Endodermal cell (in vitro differentiated cells): ENCODE data around the gene QSOX2. TPM values are rescaled to one million over a fixed set of nuclear protein-coding genes. Genes with fewer than 3 reads are reported as not detected.

Experiments used
- DNase-seq: peaks from one replicate; pipeline ENCODE4 v3.0.0-alpha.2; 2017
- H3K27ac ChIP-seq: 2 replicates; pipeline ENCODE4 v1.5.1; 2013; ENCODE audit warnings: mild to moderate bottlenecking, low read depth, low read length, moderate library complexity
- H3K27me3 ChIP-seq: 2 replicates; pipeline ENCODE4 v1.6.1; 2013; ENCODE audit warnings: mild to moderate bottlenecking, low read length, moderate library complexity; ENCODE audit not compliant: insufficient read depth, control insufficient read depth, poor library complexity, severe bottlenecking
- H3K36me3 ChIP-seq: 2 replicates; pipeline ENCODE4 v1.7.0; 2013; ENCODE audit warnings: mild to moderate bottlenecking, low read length, moderate library complexity; ENCODE audit not compliant: control insufficient read depth, insufficient read depth
- H3K4me1 ChIP-seq: one replicate; pipeline ENCODE4 v1.7.0; 2013; ENCODE audit warnings: low read length; ENCODE audit not compliant: control insufficient read depth, insufficient read depth
- H3K4me3 ChIP-seq: 2 replicates; pipeline ENCODE4 v1.5.1; 2013; ENCODE audit warnings: mild to moderate bottlenecking, low read length, moderate library complexity
- H3K9ac ChIP-seq: 2 replicates; pipeline ENCODE4 v1.6.1; 2013; ENCODE audit warnings: mild to moderate bottlenecking, low read length, moderate library complexity; ENCODE audit not compliant: poor library complexity, severe bottlenecking; ENCODE audit errors: extremely low read depth
- H3K9me3 ChIP-seq: 2 replicates; pipeline ENCODE4 v1.6.1; 2013; ENCODE audit warnings: mild to moderate bottlenecking, low read length, moderate library complexity; ENCODE audit not compliant: control insufficient read depth
- H3K27ac Mint-ChIP-seq: 2 replicates; pipeline ENCODE4 v1.8.0; 2020; ENCODE audit warnings: mixed read lengths
- H3K27me3 Mint-ChIP-seq: 2 replicates; pipeline ENCODE4 v1.8.0; 2021; ENCODE audit warnings: mild to moderate bottlenecking, mixed read lengths; ENCODE audit not compliant: insufficient read depth
- H3K36me3 Mint-ChIP-seq: 2 replicates; pipeline ENCODE4 v1.8.0; 2020; ENCODE audit warnings: low read depth, mixed read lengths
- H3K4me1 Mint-ChIP-seq: 2 replicates; pipeline ENCODE4 v1.8.0; 2020; ENCODE audit warnings: mixed read lengths
- H3K4me3 Mint-ChIP-seq: 2 replicates; pipeline ENCODE4 v1.8.0; 2020; ENCODE audit warnings: mild to moderate bottlenecking, moderate library complexity, mixed read lengths
- H3K9me3 Mint-ChIP-seq: 2 replicates; pipeline ENCODE4 v1.8.0; 2020; ENCODE audit warnings: mild to moderate bottlenecking, mixed read lengths
- CTCF ChIP-seq: fragments of 200-600 bp; sonication (generic); conservative IDR thresholded peaks from 2 replicates; pipeline ENCODE4 v1.5.0; 2021; ENCODE audit warnings: antibody characterized with exemption, mild to moderate bottlenecking
- whole genome bisulfite sequencing, 2 experiments: methylation state at CpG; one replicate each; pipeline versions ENCODE4 v1.1.5 to v1.1.7; 2013; ENCODE audit warnings: missing lambda C conversion rate in 2 of 2, mixed read lengths in 1 of 2; ENCODE audit not compliant: insufficient coverage in 1 of 2, insufficient read length in 1 of 2; 5-methylcytosine and 5-hydroxymethylcytosine counted together
- total RNA-seq, 2 donors: library from RNA; stranded (reverse); fragmentation: NEBNext Ultra II Directional in 1 of 2; extraction: Animal tissue kit (Norgen Biotek cat#: 25700) in 1 of 2; gene quantifications; 2 replicates in 1 of 2; 3 replicates in 1 of 2; pipeline ENCODE4 v1.2.1, GENCODE V29; 2021

QSOX2 gene
- total RNA-seq, 2 donors from 2014 or later: 22.0 to 26.3 TPM

- Histone ChIP-seq H3K9me3 (no peaks in the 10 kb centered on the region), H3K27ac (no peak overlapping the region), H3K36me3 (no peaks in the 10 kb centered on the region), H3K4me3 (no peak overlapping the region), H3K27me3 (no peaks in the 10 kb centered on the region), H3K4me1 (peaks cover 3% of the 10 kb centered on the region), H3K9ac (no peak overlapping the region)
- H3K27ac Mint-ChIP-seq: no peak overlapping the region
- no peak overlapping the region for H3K4me3 Mint-ChIP-seq
- H3K27me3 Mint-ChIP-seq: no peaks in the 10 kb centered on the region
- no peak for DNase-seq
- TF ChIP-seq CTCF: no peak
- WGBS, 2 experiments: 91 to 95% methylated on average over 12 to 22 of the region's 22 CpGs
- no peaks in the 10 kb centered on the region for H3K9me3 Mint-ChIP-seq
- H3K36me3 Mint-ChIP-seq: no peaks in the 10 kb centered on the region
- H3K4me1 Mint-ChIP-seq: no peaks in the 10 kb centered on the region
These were observed 13.3 kb upstream of the QSOX2 start for GRCh38 chr9:136258786-136259516.

- no peak for TF ChIP-seq CTCF
- H3K27me3 Mint-ChIP-seq: no peaks in the 10 kb centered on the region
- Histone ChIP-seq H3K9me3 (no peaks in the 10 kb centered on the region), H3K27ac (no peak overlapping the region), H3K27me3 (no peaks in the 10 kb centered on the region), H3K4me3 (no peak overlapping the region), H3K36me3 (no peaks in the 10 kb centered on the region), H3K4me1 (peaks cover 3% of the 10 kb centered on the region), H3K9ac (no peak overlapping the region)
- no peak overlapping the region for H3K27ac Mint-ChIP-seq
- no peaks in the 10 kb centered on the region for H3K36me3 Mint-ChIP-seq
- no peak for DNase-seq
- no peaks in the 10 kb centered on the region for H3K9me3 Mint-ChIP-seq
- H3K4me3 Mint-ChIP-seq: no peak overlapping the region
- H3K4me1 Mint-ChIP-seq: no peaks in the 10 kb centered on the region
- WGBS, 2 experiments: 88 to 93% methylated on average over 11 to 13 of the region's 13 CpGs
These were observed 12.7 kb upstream of the QSOX2 start for GRCh38 chr9:136258299-136258625.

GRCh38 chr9:136257381-136258298, 12.0 kb upstream of the QSOX2 start:
- Histone ChIP-seq H3K36me3 (no peaks in the 10 kb centered on the region), H3K4me3 (no peak overlapping the region), H3K9ac (no peak overlapping the region), H3K27me3 (no peaks in the 10 kb centered on the region), H3K27ac (no peak overlapping the region), H3K4me1 (peaks cover 3% of the 10 kb centered on the region), H3K9me3 (no peaks in the 10 kb centered on the region)
- Mint-ChIP-seq H3K4me1 (no peaks in the 10 kb centered on the region), H3K27ac (no peak overlapping the region), H3K27me3 (no peaks in the 10 kb centered on the region), H3K4me3 (no peak overlapping the region), H3K9me3 (no peaks in the 10 kb centered on the region), H3K36me3 (no peaks in the 10 kb centered on the region)
- no peak for TF ChIP-seq CTCF
- DNase-seq: no peak
- 90 to 94% methylated on average over 27 to 39 of the region's 39 CpGs for WGBS, 2 experiments
